Measurements from ENCODE around the gene FBXO42. TPM values are rescaled to one million over a fixed set of nuclear protein-coding genes. Genes with fewer than 3 reads are reported as not detected.
"Not testable (repeated sequence)": the region's sequence is repeated elsewhere in the genome, so short reads cannot be mapped to it uniquely, and the experiment has no call there.

FBXO42 gene
- total RNA-seq, 4 donors from 2014 or later, result 22.0 to 52.6 (median 35.3) TPM

GRCh38 chr1:16229976-16230740 is 122.1 kb downstream of the FBXO42 start:
- Histone ChIP-seq H3K4me1 (peaks cover 12 to 21% (median 17%) of the 10 kb centered on the region in 4 donors), H3K27me3 (peaks cover 6 to 44% (median 25%) of the 10 kb centered on the region in 4 donors), H3K36me3 (peaks cover 0 to 22% (median 8%) of the 10 kb centered on the region in 4 donors), H3K9me3 (peaks cover 0 to 12% (median 0%) of the 10 kb centered on the region in 4 donors), H3K27ac (replicated peaks in 1 of 4) (no peak overlapping the region), H3K4me3 (no peak overlapping the region)
- 98% methylated on average over 8 of the region's 13 CpGs for WGBS
- intact Hi-C loops (cut with DNase I), result no loop called here
- DNase-seq (ENCODE audit: extremely low spot score), result no peak
- no peak for TF ChIP-seq EP300 (IDR thresholded peaks at IDR 0.05)
- no peak for TF ChIP-seq POLR2AphosphoS5 (IDR thresholded peaks at IDR 0.05)

GRCh38 chr1:16226490-16227179 is 125.6 kb downstream of the FBXO42 start:
- Histone ChIP-seq H3K27ac (replicated peaks in 1 of 4) (no peak overlapping the region), H3K27me3 (peaks cover 6 to 45% (median 25%) of the 10 kb centered on the region in 4 donors), H3K4me3 (peak overlapping the region; percentile 25 to 44 (median 33)), H3K36me3 (peaks cover 0 to 5% (median 2%) of the 10 kb centered on the region in 4 donors), H3K9me3 (peaks cover 0 to 12% (median 0%) of the 10 kb centered on the region in 4 donors), H3K4me1 (peaks cover 12 to 21% (median 17%) of the 10 kb centered on the region in 4 donors)
- TF ChIP-seq CTCF (IDR thresholded peaks at IDR 0.05) (no peak), POLR2AphosphoS5 (IDR thresholded peaks at IDR 0.05) (no peak), EP300 (IDR thresholded peaks at IDR 0.05) (no peak), POLR2A (IDR thresholded peaks at IDR 0.05; ENCODE audit: low read depth) (no peak)
- DNase-seq (ENCODE audit: extremely low spot score), result no peak
- WGBS, result 48% methylated on average over 19 of the region's 46 CpGs
- intact Hi-C loops (cut with DNase I), result no loop called here

- Histone ChIP-seq H3K36me3 (peaks cover 0 to under 1% (median 0%) of the 10 kb centered on the region in 4 donors), H3K4me1 (peaks cover 12 to 21% (median 17%) of the 10 kb centered on the region in 4 donors), H3K4me3 (no peak overlapping the region), H3K27ac (replicated peaks in 1 of 4) (no peak overlapping the region), H3K27me3 (peaks cover 6 to 45% (median 25%) of the 10 kb centered on the region in 4 donors), H3K9me3 (peaks cover 0 to 12% (median 0%) of the 10 kb centered on the region in 4 donors)
- no peak for TF ChIP-seq POLR2A (IDR thresholded peaks at IDR 0.05; ENCODE audit: low read depth)
- no peak for TF ChIP-seq CTCF (IDR thresholded peaks at IDR 0.05)
- TF ChIP-seq POLR2AphosphoS5 (IDR thresholded peaks at IDR 0.05), result no peak
- no peak for TF ChIP-seq EP300 (IDR thresholded peaks at IDR 0.05)
- intact Hi-C loops (cut with DNase I), result no loop called here
- DNase-seq (ENCODE audit: extremely low spot score), result no peak
- WGBS, result 93% methylated on average over 6 of the region's 7 CpGs
Measured at GRCh38 chr1:16226129-16226489, 126.2 kb downstream of the FBXO42 start.

- WGBS, result 79% methylated on average over 3 of the region's 3 CpGs
- no peak overlapping the region for H3K27ac ChIP-seq (replicated peaks in 1 of 4)
- no peak for TF ChIP-seq POLR2AphosphoS5 (IDR thresholded peaks at IDR 0.05)
- TF ChIP-seq POLR2A (IDR thresholded peaks at IDR 0.05; ENCODE audit: low read depth), result no peak
- TF ChIP-seq EP300 (IDR thresholded peaks at IDR 0.05), result no peak
- no peak for TF ChIP-seq CTCF (IDR thresholded peaks at IDR 0.05)
- peaks cover 6 to 41% (median 25%) of the 10 kb centered on the region in 4 donors for H3K27me3 ChIP-seq
- H3K4me3 ChIP-seq, result no peak overlapping the region
- H3K4me1 ChIP-seq, result peaks cover 12 to 21% (median 17%) of the 10 kb centered on the region in 4 donors
- H3K9me3 ChIP-seq, result peaks cover 0 to 12% (median 0%) of the 10 kb centered on the region in 4 donors
- intact Hi-C loops (cut with DNase I), result no loop called here
- no peaks in the 10 kb centered on the region for H3K36me3 ChIP-seq
- DNase-seq (ENCODE audit: extremely low spot score), result no peak
Measured at GRCh38 chr1:16224472-16224871, 127.8 kb downstream of the FBXO42 start.

GRCh38 chr1:16222716-16223115 is 129.6 kb downstream of the FBXO42 start:
- intact Hi-C loops (cut with DNase I); H3K36me3 ChIP-seq; DNase-seq (ENCODE audit: extremely low spot score); H3K4me3 ChIP-seq; H3K27ac ChIP-seq (replicated peaks in 1 of 4): not testable (repeated sequence)
- Histone ChIP-seq H3K4me1 (peaks cover 16 to 23% (median 19%) of the 10 kb centered on the region in 4 donors), H3K27me3 (peaks cover 6 to 27% (median 16%) of the 10 kb centered on the region in 4 donors), H3K9me3 (peaks cover 0 to 12% (median 0%) of the 10 kb centered on the region in 4 donors)
- WGBS, result 91% methylated on average over 14 of the region's 14 CpGs

All from esophagus muscularis mucosa (tissue), 4 donors.